Liver (tissue), 2 donors: ENCODE results near the gene SLIRP.

Source experiments
- MAX ChIP-seq: IDR thresholded peaks from 2 replicates; pipeline ENCODE4 v1.6.1; 2016; ENCODE audit warnings: antibody characterized with exemption
- TF ChIP-seq, protein P1 (sequence below): fragments of 150-350 bp; IDR thresholded peaks from 2 replicates; pipeline ENCODE4 v1.5.1; 2017; ENCODE audit warnings: improper control_type of control experiment, low read depth, low read length; ENCODE audit not compliant: missing input control
- donor health status: healthy.

- no peak for TF ChIP-seq MAX
- TF ChIP-seq, protein P1, sequence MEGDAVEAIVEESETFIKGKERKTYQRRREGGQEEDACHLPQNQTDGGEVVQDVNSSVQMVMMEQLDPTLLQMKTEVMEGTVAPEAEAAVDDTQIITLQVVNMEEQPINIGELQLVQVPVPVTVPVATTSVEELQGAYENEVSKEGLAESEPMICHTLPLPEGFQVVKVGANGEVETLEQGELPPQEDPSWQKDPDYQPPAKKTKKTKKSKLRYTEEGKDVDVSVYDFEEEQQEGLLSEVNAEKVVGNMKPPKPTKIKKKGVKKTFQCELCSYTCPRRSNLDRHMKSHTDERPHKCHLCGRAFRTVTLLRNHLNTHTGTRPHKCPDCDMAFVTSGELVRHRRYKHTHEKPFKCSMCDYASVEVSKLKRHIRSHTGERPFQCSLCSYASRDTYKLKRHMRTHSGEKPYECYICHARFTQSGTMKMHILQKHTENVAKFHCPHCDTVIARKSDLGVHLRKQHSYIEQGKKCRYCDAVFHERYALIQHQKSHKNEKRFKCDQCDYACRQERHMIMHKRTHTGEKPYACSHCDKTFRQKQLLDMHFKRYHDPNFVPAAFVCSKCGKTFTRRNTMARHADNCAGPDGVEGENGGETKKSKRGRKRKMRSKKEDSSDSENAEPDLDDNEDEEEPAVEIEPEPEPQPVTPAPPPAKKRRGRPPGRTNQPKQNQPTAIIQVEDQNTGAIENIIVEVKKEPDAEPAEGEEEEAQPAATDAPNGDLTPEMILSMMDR, result no peak
Observed at GRCh38 chr14:77663293-77663692, 44.6 kb upstream of the SLIRP start.
